Calu3 (cell line): ENCODE data around the gene TPRX2. TPM values are rescaled to one million over a fixed set of nuclear protein-coding genes. Genes with fewer than 3 reads are reported as not detected.

Experiments
- BruUV-seq: library from RNA; stranded (reverse); fragments of 400-500 nt; replicated peaks from 2 replicates; lab custom pipeline; 2021; lab: Mats Ljungman, UMichigan
- CTCF ChIA-PET: fragments of 300-600 bp; sonication (Branson Sonifier 250); formaldehyde crosslinking; loops from one replicate; lab custom pipeline; 2022; ENCODE audit warnings: antibody characterized with exemption; lab: Charles Lee
- DNase-seq: peaks from one replicate; pipeline ENCODE4 v3.0.0; 2022
- H3K27ac Mint-ChIP-seq: one replicate; pipeline ENCODE4 v1.8.0; 2022; ENCODE audit warnings: mixed read lengths; ENCODE audit not compliant: unreplicated experiment
- H3K27me3 Mint-ChIP-seq: one replicate; pipeline ENCODE4 v1.8.0; 2022; ENCODE audit warnings: mixed read lengths; ENCODE audit not compliant: unreplicated experiment
- H3K36me3 Mint-ChIP-seq: one replicate; pipeline ENCODE4 v1.8.0; 2022; ENCODE audit warnings: mild to moderate bottlenecking, moderate library complexity, mixed read lengths; ENCODE audit not compliant: insufficient read depth, unreplicated experiment
- H3K4me1 Mint-ChIP-seq: one replicate; pipeline ENCODE4 v1.8.0; 2022; ENCODE audit warnings: mild to moderate bottlenecking, low read depth, mixed read lengths; ENCODE audit not compliant: unreplicated experiment
- H3K4me3 Mint-ChIP-seq: one replicate; pipeline ENCODE4 v1.8.0; 2022; ENCODE audit warnings: mild to moderate bottlenecking, low read depth, moderate library complexity, mixed read lengths; ENCODE audit not compliant: unreplicated experiment
- H3K9me3 Mint-ChIP-seq: one replicate; pipeline ENCODE4 v1.8.0; 2022; ENCODE audit warnings: low read depth, mixed read lengths; ENCODE audit not compliant: unreplicated experiment
- CTCF ChIP-seq: fragments of 200-600 bp; IDR thresholded peaks from one replicate; pipeline ENCODE4 v1.8.0; 2022; ENCODE audit warnings: antibody characterized with exemption; ENCODE audit not compliant: unreplicated experiment
- intact Hi-C: fragments of 100-400 bp; cut with micrococcal nuclease; formaldehyde crosslinking; loops from one replicate; pipeline ENCODE4 v1.10.0; 2022; ENCODE audit not compliant: unreplicated experiment
- total RNA-seq: library from RNA; stranded (reverse); gene quantifications from 2 replicates; pipeline ENCODE4 v1.2.3, GENCODE V29; 2022

TPRX2 gene
- total RNA-seq, 1 experiment from 2014 or later, result not detected

GRCh38 chr19:47826800-47827199 is 32.2 kb upstream of the TPRX2 start:
- TF ChIP-seq CTCF, result no peak
- H3K27me3 Mint-ChIP-seq, result peaks cover 49% of the 10 kb centered on the region
- H3K4me3 Mint-ChIP-seq, result no peak overlapping the region
- CTCF ChIA-PET, result no interaction called here
- no peaks in the 10 kb centered on the region for H3K36me3 Mint-ChIP-seq
- no peak for DNase-seq
- no TSS peak for BruUV-seq
- intact Hi-C loops, result no loop called here
- no peak overlapping the region for H3K27ac Mint-ChIP-seq
- H3K4me1 Mint-ChIP-seq, result no peaks in the 10 kb centered on the region
- H3K9me3 Mint-ChIP-seq, result peaks cover 3% of the 10 kb centered on the region

- no peak overlapping the region for H3K4me3 Mint-ChIP-seq
- intact Hi-C loops, result no loop called here
- no peaks in the 10 kb centered on the region for H3K36me3 Mint-ChIP-seq
- CTCF ChIA-PET, result no interaction called here
- H3K27ac Mint-ChIP-seq, result no peak overlapping the region
- peaks cover 14% of the 10 kb centered on the region for H3K27me3 Mint-ChIP-seq
- no TSS peak for BruUV-seq
- no peaks in the 10 kb centered on the region for H3K9me3 Mint-ChIP-seq
- DNase-seq, result no peak
- H3K4me1 Mint-ChIP-seq, result no peaks in the 10 kb centered on the region
- TF ChIP-seq CTCF, result no peak
Observed at GRCh38 chr19:47832723-47833122, 26.3 kb upstream of the TPRX2 start.

GRCh38 chr19:47836038-47836437 is 23.0 kb upstream of the TPRX2 start:
- no peak for TF ChIP-seq CTCF
- Mint-ChIP-seq H3K4me1 (no peaks in the 10 kb centered on the region), H3K36me3 (no peaks in the 10 kb centered on the region), H3K27me3 (peaks cover 4% of the 10 kb centered on the region), H3K9me3 (no peaks in the 10 kb centered on the region), H3K27ac (no peak overlapping the region), H3K4me3 (no peak overlapping the region)
- DNase-seq, result no peak
- intact Hi-C loops, result no loop called here
- BruUV-seq, result no TSS peak
- CTCF ChIA-PET, result interaction anchor here (0.7 kb wide), 1 partner anchor 319 kb away, joined by 3 read pairs; no protein-coding TSS in a partner anchor

GRCh38 chr19:47839411-47839810 is 19.6 kb upstream of the TPRX2 start:
- TF ChIP-seq CTCF, result no peak
- H3K4me3 Mint-ChIP-seq, result no peak overlapping the region
- no peak for DNase-seq
- intact Hi-C loops, result no loop called here
- no peaks in the 10 kb centered on the region for H3K4me1 Mint-ChIP-seq
- no TSS peak for BruUV-seq
- no peaks in the 10 kb centered on the region for H3K9me3 Mint-ChIP-seq
- no peaks in the 10 kb centered on the region for H3K36me3 Mint-ChIP-seq
- H3K27me3 Mint-ChIP-seq, result peaks cover 38% of the 10 kb centered on the region
- CTCF ChIA-PET, result interaction anchor here (0.6 kb wide), 1 partner anchor 330 kb away, joined by 4 read pairs; no protein-coding TSS in a partner anchor
- no peak overlapping the region for H3K27ac Mint-ChIP-seq
